Transverse colon (tissue), 4 donors: ENCODE measurements around the gene HUS1B. TPM values are rescaled to one million over a fixed set of nuclear protein-coding genes. Genes with fewer than 3 reads are reported as not detected.

ENCODE experiments used
- DNase-seq: peaks from one replicate; pipeline ENCODE4 v3.0.0-alpha.2; 2019
- H3K27ac ChIP-seq, 4 donors: fragments of 200-600 bp; sonication (generic); 2 replicates each; pipeline ENCODE4 v1.5.1; 2016 to 2018; ENCODE audit warnings: inconsistent platforms in 4 of 4
- H3K27me3 ChIP-seq: fragments of 200-600 bp; sonication (generic); 2 replicates; pipeline ENCODE4 v1.5.1; 2017; ENCODE audit warnings: inconsistent platforms
- H3K36me3 ChIP-seq, 4 donors: fragments of 200-600 bp; sonication (generic); 2 replicates each; pipeline ENCODE4 v1.5.1; 2017 to 2019; ENCODE audit warnings: inconsistent platforms in 4 of 4
- H3K4me1 ChIP-seq, 4 donors: fragments of 200-600 bp; sonication (generic); 2 replicates each; pipeline ENCODE4 v1.5.1; 2017 to 2020; ENCODE audit warnings: inconsistent platforms in 4 of 4
- H3K4me3 ChIP-seq, 4 donors: fragments of 200-600 bp; sonication (generic); 1 replicate in 1 of 4; 2 replicates in 3 of 4; pipeline versions ENCODE4 v1.5.1 to v1.6.1; 2017 to 2019; ENCODE audit warnings: inconsistent platforms in 4 of 4
- H3K9me3 ChIP-seq, 2 donors: fragments of 200-600 bp; sonication (generic); 2 replicates each; pipeline ENCODE4 v1.5.1; 2017 to 2019; ENCODE audit warnings: inconsistent platforms in 2 of 2
- EP300 ChIP-seq: sonication (generic); formaldehyde crosslinking; IDR thresholded peaks from one replicate; pipeline ENCODE4 v1.6.1; 2017; ENCODE audit warnings: antibody characterized with exemption, low read depth
- POLR2A ChIP-seq: fragments of 450-650 bp; IDR thresholded peaks from one replicate; pipeline ENCODE4 v1.6.1; 2016; ENCODE audit warnings: antibody characterized with exemption, mild to moderate bottlenecking, moderate library complexity
- POLR2AphosphoS5 ChIP-seq, 3 donors: sonication (generic); formaldehyde crosslinking; IDR thresholded peaks; one replicate each; pipeline ENCODE4 v1.6.1; 2016; ENCODE audit warnings: antibody characterized with exemption in 3 of 3
- WGBS, 2 donors: methylation state at CpG; one replicate each; pipeline ENCODE4 v1.1.5; 2018; ENCODE audit warnings: low coverage in 1 of 2; 5-methylcytosine and 5-hydroxymethylcytosine counted together
- in situ Hi-C, 4 donors: fragments of 200-750 bp; cut with MboI; loops; one replicate each; pipeline versions ENCODE4 v1.15.0 to v1.15.1; 2017; ENCODE audit warnings: low sequenced_read_pairs in 3 of 4, low pct_ligation_motif_present in 1 of 4, low pct_unique_long_range_greater_than_20kb in 1 of 4
- intact Hi-C: fragments of 100-400 bp; cut with DNase I; formaldehyde crosslinking; loops from one replicate; pipeline ENCODE4 v1.15.1; 2023; ENCODE audit warnings: low total_unique reads
- total RNA-seq, 4 donors: library from RNA; depleted of rRNA; stranded (reverse); fragments of >200 nt; gene quantifications; one replicate each; pipeline ENCODE4 v1.1.0, GENCODE V29; 2016
- TF ChIP-seq, protein P1 (sequence below), 5 experiments: fragments of 200-600 bp in 3 of 5; fragments of 450-650 bp in 2 of 5; sonication (generic) in 3 of 5; IDR thresholded peaks; 1 replicate in 2 of 5; 2 replicates in 3 of 5; pipeline ENCODE4 v1.5.1; 2016 to 2017; ENCODE audit warnings: antibody characterized with exemption in 5 of 5, inconsistent platforms in 3 of 5, mild to moderate bottlenecking in 2 of 5, moderate library complexity in 1 of 5

HUS1B gene
- total RNA-seq, 4 donors from 2014 or later, result 0.80 to 7.5 (median 3.7) TPM; not detected in 1

- TF ChIP-seq POLR2AphosphoS5 (IDR thresholded peaks at IDR 0.05) (peak in 1 of 3 donors; percentile 5), EP300 (peak; percentile 82)
- TF ChIP-seq, protein P1, sequence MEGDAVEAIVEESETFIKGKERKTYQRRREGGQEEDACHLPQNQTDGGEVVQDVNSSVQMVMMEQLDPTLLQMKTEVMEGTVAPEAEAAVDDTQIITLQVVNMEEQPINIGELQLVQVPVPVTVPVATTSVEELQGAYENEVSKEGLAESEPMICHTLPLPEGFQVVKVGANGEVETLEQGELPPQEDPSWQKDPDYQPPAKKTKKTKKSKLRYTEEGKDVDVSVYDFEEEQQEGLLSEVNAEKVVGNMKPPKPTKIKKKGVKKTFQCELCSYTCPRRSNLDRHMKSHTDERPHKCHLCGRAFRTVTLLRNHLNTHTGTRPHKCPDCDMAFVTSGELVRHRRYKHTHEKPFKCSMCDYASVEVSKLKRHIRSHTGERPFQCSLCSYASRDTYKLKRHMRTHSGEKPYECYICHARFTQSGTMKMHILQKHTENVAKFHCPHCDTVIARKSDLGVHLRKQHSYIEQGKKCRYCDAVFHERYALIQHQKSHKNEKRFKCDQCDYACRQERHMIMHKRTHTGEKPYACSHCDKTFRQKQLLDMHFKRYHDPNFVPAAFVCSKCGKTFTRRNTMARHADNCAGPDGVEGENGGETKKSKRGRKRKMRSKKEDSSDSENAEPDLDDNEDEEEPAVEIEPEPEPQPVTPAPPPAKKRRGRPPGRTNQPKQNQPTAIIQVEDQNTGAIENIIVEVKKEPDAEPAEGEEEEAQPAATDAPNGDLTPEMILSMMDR (IDR thresholded peaks at IDR 0.05), result no peak
- peak overlapping the region; percentile 7 to 60 (median 37) for H3K27ac ChIP-seq
- intact Hi-C loops, result no loop called here
- H3K36me3 ChIP-seq, result peaks cover 0 to 3% (median 0%) of the 10 kb centered on the region in 4 donors
- WGBS, 2 donors, result 83 to 84% methylated on average over 4 to 7 of the region's 7 CpGs
- no peaks in the 10 kb centered on the region for H3K9me3 ChIP-seq
- peaks cover 0 to 4% (median 0%) of the 10 kb centered on the region in 4 donors for H3K4me1 ChIP-seq
- DNase-seq, result no peak
- H3K4me3 ChIP-seq, result no peak overlapping the region
- in situ Hi-C loops, result no loop called here
- H3K27me3 ChIP-seq, result no peaks in the 10 kb centered on the region
These were observed 34.4 kb downstream of the HUS1B start for GRCh38 chr6:622462-622861.

GRCh38 chr6:621931-622330, 35.0 kb downstream of the HUS1B start:
- WGBS, 2 donors, result 80 to 93% methylated on average over 5 to 9 of the region's 9 CpGs
- H3K4me1 ChIP-seq, result peaks cover 0 to 4% (median 0%) of the 10 kb centered on the region in 4 donors
- H3K9me3 ChIP-seq, result no peaks in the 10 kb centered on the region
- TF ChIP-seq, protein P1 (IDR thresholded peaks at IDR 0.05), result no peak
- TF ChIP-seq EP300 (no peak), POLR2AphosphoS5 (IDR thresholded peaks at IDR 0.05) (no peak), POLR2A (no peak)
- in situ Hi-C loops, result no loop called here
- no peaks in the 10 kb centered on the region for H3K27me3 ChIP-seq
- DNase-seq, result no peak
- H3K4me3 ChIP-seq, result no peak overlapping the region
- intact Hi-C loops, result no loop called here
- peak overlapping the region in 3 of 4 donors; percentile 35 to 60 (median 39) for H3K27ac ChIP-seq
- peaks cover 0 to 6% (median 0%) of the 10 kb centered on the region in 4 donors for H3K36me3 ChIP-seq

- in situ Hi-C loops, result no loop called here
These were observed 36.0 kb downstream of the HUS1B start for GRCh38 chr6:620950-621349.

DNA sequence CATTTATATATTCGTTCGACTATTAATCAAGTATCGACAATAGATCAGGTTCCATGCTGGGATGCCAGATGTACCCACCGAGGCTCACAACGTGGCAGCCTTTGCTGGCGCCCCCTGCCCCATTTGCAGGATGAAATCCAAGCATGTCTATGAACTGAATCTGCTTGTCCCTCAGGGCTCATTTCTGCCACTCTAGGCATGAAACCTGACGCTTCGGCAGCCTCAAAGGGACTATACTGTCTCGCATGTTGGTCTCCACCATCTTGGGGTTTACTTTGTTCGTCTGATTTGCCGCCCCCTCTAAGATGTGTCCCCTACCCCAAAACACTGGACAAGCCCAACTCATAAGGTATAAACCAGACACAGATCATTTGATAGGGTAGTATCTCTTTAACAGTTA, 36.7 kb downstream of the HUS1B start:
- no peaks in the 10 kb centered on the region for H3K4me1 ChIP-seq
- in situ Hi-C loops, result no loop called here
- H3K4me3 ChIP-seq, result no peak overlapping the region
- H3K36me3 ChIP-seq, result peaks cover 0 to 6% (median 0%) of the 10 kb centered on the region in 4 donors
- H3K27me3 ChIP-seq, result no peaks in the 10 kb centered on the region
- intact Hi-C loops, result no loop called here
- WGBS, 2 donors, result 94 to 95% methylated on average over 6 to 11 of the region's 11 CpGs
- DNase-seq, result no peak
- no peak overlapping the region for H3K27ac ChIP-seq
- TF ChIP-seq, protein P1 (IDR thresholded peaks at IDR 0.05), result no peak
- TF ChIP-seq EP300, result no peak
- no peak for TF ChIP-seq POLR2A
- no peak for TF ChIP-seq POLR2AphosphoS5 (IDR thresholded peaks at IDR 0.05)
- no peaks in the 10 kb centered on the region for H3K9me3 ChIP-seq

More at GRCh38 chr6:620950-621349, 36.0 kb downstream of the HUS1B start:
- peaks cover 0 to 6% (median 0%) of the 10 kb centered on the region in 4 donors for H3K36me3 ChIP-seq
- H3K27me3 ChIP-seq, result no peaks in the 10 kb centered on the region
- H3K4me1 ChIP-seq, result no peaks in the 10 kb centered on the region
- 95% methylated on average over 4 of the region's 4 CpGs; no CpG with 5 or more reads in 1 of the 2 donors for WGBS, 2 donors
- H3K27ac ChIP-seq, result no peak overlapping the region
- H3K9me3 ChIP-seq, result no peaks in the 10 kb centered on the region
- TF ChIP-seq EP300, result no peak
- TF ChIP-seq POLR2A, result no peak
- no peak for TF ChIP-seq POLR2AphosphoS5 (IDR thresholded peaks at IDR 0.05)
- TF ChIP-seq, protein P1 (IDR thresholded peaks at IDR 0.05), result no peak
- intact Hi-C loops, result no loop called here
- DNase-seq, result no peak
- no peak overlapping the region for H3K4me3 ChIP-seq
